HG03108 (cell line): ENCODE measurements around the gene MOCS1.

Experiments
- ATAC-seq: cut with Tn5 transposase; IDR thresholded peaks from one replicate; pipeline ENCODE4 v1.9.1; 2021; ENCODE audit warnings: moderate library complexity; ENCODE audit not compliant: unreplicated experiment

MOCS1 gene

GRCh38 chr6:39881851-39882530 is 52.3 kb downstream of the MOCS1 start:
- ATAC-seq, result no peak

- no peak for ATAC-seq
These were observed 53.7 kb downstream of the MOCS1 start for GRCh38 chr6:39880594-39880993.

- ATAC-seq, result no peak
These were observed 54.7 kb downstream of the MOCS1 start for GRCh38 chr6:39879535-39879934.

GRCh38 chr6:39876826-39877225 is 57.4 kb downstream of the MOCS1 start:
- ATAC-seq, result no peak

- ATAC-seq, result no peak
These were observed 58.2 kb downstream of the MOCS1 start for GRCh38 chr6:39876111-39876510.

GRCh38 chr6:39873439-39873838 is 60.8 kb downstream of the MOCS1 start:
- ATAC-seq, result no peak

- ATAC-seq, result no peak
These were observed 63.3 kb downstream of the MOCS1 start for GRCh38 chr6:39870950-39871349.

GRCh38 chr6:39867592-39867991 is 66.7 kb downstream of the MOCS1 start:
- ATAC-seq, result no peak

- ATAC-seq, result no peak
These were observed 69.0 kb downstream of the MOCS1 start for GRCh38 chr6:39865011-39865888.

GRCh38 chr6:39861663-39862062 is 72.6 kb downstream of the MOCS1 start:
- ATAC-seq, result no peak

GRCh38 chr6:39859025-39859424 is 75.2 kb downstream of the MOCS1 start:
- no peak for ATAC-seq

GRCh38 chr6:39855356-39855995 is 78.8 kb downstream of the MOCS1 start:
- no peak for ATAC-seq
